Activated naive CD4-positive, alpha-beta T cell (primary cell): ENCODE measurements around the gene MAB21L1.

Experiments
- DNase-seq, 4 experiments: peaks; one replicate each; lab custom pipeline; 2025; lab: John Stamatoyannopoulos, UW

MAB21L1 gene

GRCh38 chr13:35479706-35480105 lies 3.2 kb upstream of the MAB21L1 start:
- no peak for DNase-seq

- DNase-seq, result no peak
Observed at GRCh38 chr13:35479038-35479492, 2.6 kb upstream of the MAB21L1 start.

GRCh38 chr13:35478271-35479037 lies 2.0 kb upstream of the MAB21L1 start:
- no peak for DNase-seq

GRCh38 chr13:35477386-35477946 lies 977 bp upstream of the MAB21L1 start:
- no peak for DNase-seq

- DNase-seq, result no peak
Observed at GRCh38 chr13:35475212-35475959, 1.1 kb downstream of the MAB21L1 start.

GRCh38 chr13:35474496-35475211 lies 1.8 kb downstream of the MAB21L1 start:
- no peak for DNase-seq

- no peak for DNase-seq
Observed at GRCh38 chr13:35473802-35474201, 2.7 kb downstream of the MAB21L1 start.

GRCh38 chr13:35473206-35473775 lies 3.2 kb downstream of the MAB21L1 start:
- DNase-seq, result no peak

- DNase-seq, result no peak
Observed at GRCh38 chr13:35472323-35472881, 4.1 kb downstream of the MAB21L1 start.

GRCh38 chr13:35471706-35472322 lies 4.7 kb downstream of the MAB21L1 start:
- no peak for DNase-seq

GRCh38 chr13:35470671-35471661 lies 5.5 kb downstream of the MAB21L1 start:
- DNase-seq, result no peak

- no peak for DNase-seq
Observed at GRCh38 chr13:35469806-35470525, 6.5 kb downstream of the MAB21L1 start.

- DNase-seq, result no peak
Observed at GRCh38 chr13:35468195-35468594, 8.3 kb downstream of the MAB21L1 start.

- no peak for DNase-seq
Observed at GRCh38 chr13:35465371-35465770, 11.1 kb downstream of the MAB21L1 start.

- no peak for DNase-seq
Observed at GRCh38 chr13:35460061-35460460, 16.4 kb downstream of the MAB21L1 start.

GRCh38 chr13:35457258-35457657 lies 19.2 kb downstream of the MAB21L1 start:
- no peak for DNase-seq

- no peak for DNase-seq
Observed at GRCh38 chr13:35455022-35455421, 21.5 kb downstream of the MAB21L1 start.

GRCh38 chr13:35449821-35450220 lies 26.7 kb downstream of the MAB21L1 start:
- no peak for DNase-seq

- DNase-seq, result no peak
Observed at GRCh38 chr13:35448465-35448864, 28.0 kb downstream of the MAB21L1 start.
